ENCODE results near the gene CYYR1. TPM values are rescaled to one million over a fixed set of nuclear protein-coding genes. Genes with fewer than 3 reads are reported as not detected.

Gene CYYR1
- total RNA-seq, 1 experiment from 2014 or later: 0.12 TPM

DNA sequence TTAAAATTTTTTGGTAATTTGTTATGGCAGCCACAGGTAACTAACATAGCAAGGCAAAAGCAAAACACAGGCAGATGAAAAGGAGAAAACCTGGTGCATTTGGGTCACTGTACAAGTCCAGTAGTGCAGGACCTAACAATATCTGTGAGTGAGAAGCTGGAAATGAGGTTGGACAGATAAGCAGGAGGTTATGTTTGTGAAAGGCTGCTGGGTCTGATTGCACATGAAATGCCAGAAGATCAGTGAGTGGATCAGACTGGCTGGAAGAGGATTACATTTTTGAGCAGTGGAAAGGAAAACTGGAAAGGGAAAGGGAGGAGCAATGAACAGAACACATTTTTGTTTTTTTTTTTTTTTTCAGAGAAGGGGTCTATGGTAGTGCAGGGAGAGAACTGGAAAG is 73.6 kb downstream of the CYYR1 start (continued):
- no peak for TF ChIP-seq ATF3 (IDR thresholded peaks at IDR 0.05)
- TF ChIP-seq CBX3 (IDR thresholded peaks at IDR 0.05; ENCODE audit: low read depth): no peak
- no peak for TF ChIP-seq ZFX (IDR thresholded peaks at IDR 0.05)
- no peak for TF ChIP-seq EZH2phosphoT487 (IDR thresholded peaks at IDR 0.05; ENCODE audit: borderline replicate concordance)
- no peak for TF ChIP-seq YY1 (IDR thresholded peaks at IDR 0.05; ENCODE audit: extremely low read depth, insufficient replicate concordance, low read depth, low read length)
- no peak for TF ChIP-seq FOSL1 (IDR thresholded peaks at IDR 0.05; ENCODE audit: low read depth)

GRCh38 chr21:26495283-26495849 is 77.7 kb downstream of the CYYR1 start:
- POLR2A ChIA-PET: no interaction called here
- Histone ChIP-seq H3K36me3 (ENCODE audit: control insufficient read depth in 1 of 2, insufficient read depth in 2 of 2, low read length in 2 of 2) (no peaks in the 10 kb centered on the region), H3K9me2 (ENCODE audit: insufficient read depth) (no peaks in the 10 kb centered on the region), H3K4me2 (ENCODE audit: low read length) (no peak overlapping the region), H3K27ac (ENCODE audit: low read depth, low read length) (no peak overlapping the region), H3K27me3 (ENCODE audit: insufficient read depth, low read length) (no peaks in the 10 kb centered on the region), H3K4me3 (replicated peaks in 1 of 2; ENCODE audit: low read depth in 1 of 2, low read length in 2 of 2) (no peak overlapping the region), H3K9me3 (ENCODE audit: control insufficient read depth in 1 of 2, insufficient read depth in 1 of 2, low read depth in 1 of 2, low read length in 2 of 2) (peaks cover 0 to 7% of the 10 kb centered on the region in 2 experiments; a peak in 1 of 4 replicates), H3K79me2 (ENCODE audit: insufficient read depth, low read length) (no peaks in the 10 kb centered on the region), H3K4me1 (ENCODE audit: control insufficient read depth in 1 of 2, insufficient read depth in 2 of 2, low read length in 2 of 2) (no peaks in the 10 kb centered on the region), H4K20me1 (ENCODE audit: insufficient read depth) (no peaks in the 10 kb centered on the region), H2AFZ (ENCODE audit: low read depth, low read length, poor library complexity, severe bottlenecking) (no peak overlapping the region), H3K9ac (ENCODE audit: low read length) (no peak overlapping the region)
- RAD21 ChIA-PET (ENCODE audit: low non-redundant PET in 1 of 2, low total read pairs in 2 of 2, uncharacterized antibody in 2 of 2, unreplicated experiment in 2 of 2): no interaction called here
- intact Hi-C loops (cut with micrococcal nuclease): no loop called here
- CTCF ChIA-PET: no interaction called here
- ATAC-seq (no peak), DNase-seq (ENCODE audit: low read depth, low spot score) (no peak)
- no TSS peak for BruUV-seq (replicated peaks)
- TF ChIP-seq CTCF (IDR thresholded peaks at IDR 0.05 in 2 of 3, conservative IDR thresholded peaks at IDR 0.05 in 1 of 3; ENCODE audit: borderline replicate concordance in 1 of 3, insufficient read depth in 1 of 3, low read depth in 2 of 3, low read length in 2 of 3): no peak
- no peak for TF ChIP-seq TCF7L2 (IDR thresholded peaks at IDR 0.05; ENCODE audit: borderline replicate concordance, extremely low read depth, insufficient read depth, insufficient read length)
- no peak for TF ChIP-seq CEBPB (IDR thresholded peaks at IDR 0.05; ENCODE audit: low read depth)
- TF ChIP-seq POLR2AphosphoS5 (IDR thresholded peaks at IDR 0.05; ENCODE audit: low read depth, low read length): no peak
- TF ChIP-seq ATF3 (IDR thresholded peaks at IDR 0.05): no peak
- TF ChIP-seq JUND (IDR thresholded peaks at IDR 0.05): no peak
- TF ChIP-seq ZBTB33 (IDR thresholded peaks at IDR 0.05; ENCODE audit: extremely low read depth, insufficient replicate concordance, low read length): no peak
- TF ChIP-seq EZH2phosphoT487 (IDR thresholded peaks at IDR 0.05; ENCODE audit: borderline replicate concordance): no peak
- no peak for TF ChIP-seq YY1 (IDR thresholded peaks at IDR 0.05; ENCODE audit: extremely low read depth, insufficient replicate concordance, low read depth, low read length)
- TF ChIP-seq ZFX (IDR thresholded peaks at IDR 0.05): no peak
- TF ChIP-seq SIN3A (IDR thresholded peaks at IDR 0.05; ENCODE audit: low read depth): no peak
- no peak for TF ChIP-seq EGR1 (IDR thresholded peaks at IDR 0.05; ENCODE audit: low read depth)
- TF ChIP-seq FOSL1 (IDR thresholded peaks at IDR 0.05; ENCODE audit: low read depth): no peak
